ENCODE measurements around the gene ZDHHC1. TPM values are rescaled to one million over a fixed set of nuclear protein-coding genes. Genes with fewer than 3 reads are reported as not detected.
A peak's percentile ranks its signal among the peaks of the same experiment; 100 is the strongest.

Gene ZDHHC1
- total and polyA plus RNA-seq, 2 experiments from 2014 or later, result 18.7 to 22.4 TPM

- TF ChIP-seq CTCF (IDR thresholded peaks at IDR 0.05; ENCODE audit: low read depth, low read length), result peak; percentile 55
- Histone ChIP-seq H3K27me3 (no peaks in the 10 kb centered on the region), H3K4me1 (ENCODE audit: low read depth) (peaks cover 21% of the 10 kb centered on the region), H3K9me3 (ENCODE audit: low read depth) (no peaks in the 10 kb centered on the region), H3K36me3 (no peaks in the 10 kb centered on the region), H3K4me3 (no peak overlapping the region), H3K27ac (no peak overlapping the region)
- peak in 1 of 2 donors; percentile 89 for DNase-seq (ENCODE audit: low read depth in 1 of 2, low spot score in 1 of 2)
Observed at GRCh38 chr16:67447508-67448076, 31.3 kb upstream of the ZDHHC1 start.

- Histone ChIP-seq H3K9me3 (ENCODE audit: low read depth) (no peaks in the 10 kb centered on the region), H3K27me3 (no peaks in the 10 kb centered on the region), H3K4me1 (ENCODE audit: low read depth) (peaks cover 21% of the 10 kb centered on the region), H3K4me3 (no peak overlapping the region), H3K36me3 (no peaks in the 10 kb centered on the region), H3K27ac (no peak overlapping the region)
- DNase-seq (ENCODE audit: low read depth in 1 of 2, low spot score in 1 of 2), result no peak
- TF ChIP-seq CTCF (IDR thresholded peaks at IDR 0.05; ENCODE audit: low read depth, low read length), result no peak
Observed at GRCh38 chr16:67446968-67447507, 30.8 kb upstream of the ZDHHC1 start.

- Histone ChIP-seq H3K36me3 (no peaks in the 10 kb centered on the region), H3K27ac (no peak overlapping the region), H3K4me3 (no peak overlapping the region), H3K27me3 (no peaks in the 10 kb centered on the region), H3K9me3 (ENCODE audit: low read depth) (no peaks in the 10 kb centered on the region), H3K4me1 (ENCODE audit: low read depth) (peaks cover 21% of the 10 kb centered on the region)
- peak; percentile 24 for TF ChIP-seq CTCF (IDR thresholded peaks at IDR 0.05; ENCODE audit: low read depth, low read length)
- DNase-seq (ENCODE audit: low read depth in 1 of 2, low spot score in 1 of 2), result peak in 1 of 2 donors; percentile 80
Observed at GRCh38 chr16:67445913-67446907, 29.9 kb upstream of the ZDHHC1 start.

GRCh38 chr16:67445441-67445912, 29.2 kb upstream of the ZDHHC1 start:
- no peak for DNase-seq (ENCODE audit: low read depth in 1 of 2, low spot score in 1 of 2)
- Histone ChIP-seq H3K27me3 (no peaks in the 10 kb centered on the region), H3K4me3 (no peak overlapping the region), H3K9me3 (ENCODE audit: low read depth) (no peaks in the 10 kb centered on the region), H3K27ac (no peak overlapping the region), H3K36me3 (no peaks in the 10 kb centered on the region), H3K4me1 (ENCODE audit: low read depth) (peaks cover 20% of the 10 kb centered on the region)
- TF ChIP-seq CTCF (IDR thresholded peaks at IDR 0.05; ENCODE audit: low read depth, low read length), result no peak

GRCh38 chr16:67445126-67445426, 28.8 kb upstream of the ZDHHC1 start:
- Histone ChIP-seq H3K4me1 (ENCODE audit: low read depth) (peaks cover 16% of the 10 kb centered on the region), H3K27ac (no peak overlapping the region), H3K36me3 (no peaks in the 10 kb centered on the region), H3K9me3 (ENCODE audit: low read depth) (no peaks in the 10 kb centered on the region), H3K27me3 (no peaks in the 10 kb centered on the region), H3K4me3 (no peak overlapping the region)
- no peak for TF ChIP-seq CTCF (IDR thresholded peaks at IDR 0.05; ENCODE audit: low read depth, low read length)
- DNase-seq (ENCODE audit: low read depth in 1 of 2, low spot score in 1 of 2), result no peak
